ENCODE results near the gene BTBD16.

DNA sequence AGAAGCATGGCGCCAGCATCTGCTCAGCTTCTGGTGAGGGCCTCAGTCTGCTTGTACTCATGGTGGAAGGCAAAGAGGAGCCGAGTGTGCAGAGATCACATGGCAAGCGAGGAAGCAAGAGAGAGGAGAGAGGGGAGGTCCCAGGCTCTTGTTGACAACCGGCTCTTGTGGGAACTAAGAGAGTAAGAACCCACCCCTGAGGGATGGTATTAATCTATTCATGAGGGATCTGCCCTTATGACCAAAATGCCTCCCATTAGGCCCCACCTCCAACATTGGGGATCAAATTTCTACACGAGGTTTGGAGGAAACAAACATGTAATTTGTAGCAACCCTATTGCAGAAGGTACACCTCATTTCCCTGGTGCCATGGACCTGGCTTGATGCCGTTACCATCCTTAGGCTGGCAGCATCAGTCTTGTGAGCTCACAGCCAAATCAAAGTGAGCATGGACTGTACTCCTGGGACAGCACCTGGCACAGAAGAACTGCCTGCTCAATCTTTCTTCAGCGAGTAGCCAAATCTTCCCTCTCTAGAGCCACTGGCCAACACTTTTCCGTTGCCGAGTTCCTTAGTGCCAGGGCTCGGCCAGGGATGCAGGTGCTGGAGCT is 6.5 kb downstream of the BTBD16 start:
- TF ChIP-seq CTCF (IDR thresholded peaks at IDR 0.05) (no peak), POLR2A (IDR thresholded peaks at IDR 0.05) (no peak), POLR2AphosphoS5 (IDR thresholded peaks at IDR 0.05) (no peak)
